HepG2 (cell line): Measurements from ENCODE around the gene CSRNP3.

Experiments
- AFF4 ChIP-seq: sonication (generic); formaldehyde crosslinking; IDR thresholded peaks from 2 replicates; pipeline ENCODE4 v1.4.0; 2020; ENCODE audit warnings: missing genetic modification reagents
- CEBPB ChIP-seq: IDR thresholded peaks from 2 replicates; pipeline ENCODE4 v1.6.1; 2011; ENCODE audit warnings: low read depth, low read length, improper control_type of control experiment, borderline replicate concordance
- CEBPG ChIP-seq: IDR thresholded peaks from 2 replicates; pipeline ENCODE4 v1.6.1; 2016
- CEBPZ ChIP-seq: IDR thresholded peaks from 2 replicates; pipeline ENCODE4 v1.6.1; 2012; ENCODE audit warnings: low read length, improper control_type of control experiment
- CTCF ChIP-seq: sonication (generic); formaldehyde crosslinking; IDR thresholded peaks from 2 replicates; pipeline ENCODE4 v1.5.0; 2020; ENCODE audit warnings: mild to moderate bottlenecking, missing genetic modification reagents, moderate library complexity
- HNRNPUL1 ChIP-seq: fragments of 200-400 bp; formaldehyde crosslinking; IDR thresholded peaks from 2 replicates; pipeline ENCODE4 v1.6.1; 2017; ENCODE audit warnings: low read depth, mild to moderate bottlenecking, low read length, moderate library complexity
- MAFK ChIP-seq, 2 experiments: IDR thresholded peaks in 1 of 2; conservative IDR thresholded peaks in 1 of 2; 2 replicates each; pipeline ENCODE4 v1.6.1; 2011; ENCODE audit warnings: improper control_type of control experiment in 2 of 2, low read length in 2 of 2
- RXRA ChIP-seq: sonication (generic); formaldehyde crosslinking; IDR thresholded peaks from 2 replicates; pipeline ENCODE4 v1.5.1; 2020; ENCODE audit warnings: missing genetic modification reagents
- SMC3 ChIP-seq: IDR thresholded peaks from 2 replicates; pipeline ENCODE4 v1.6.1; 2011; ENCODE audit warnings: low read length, improper control_type of control experiment
- ZBTB8A ChIP-seq: sonication (generic); formaldehyde crosslinking; IDR thresholded peaks from 2 replicates; pipeline ENCODE4 v1.4.0; 2020; ENCODE audit warnings: mild to moderate bottlenecking, low read depth, missing genetic modification reagents, borderline replicate concordance
- ZNF264 ChIP-seq: sonication (generic); formaldehyde crosslinking; IDR thresholded peaks from 2 replicates; pipeline ENCODE4 v1.4.0; 2020; ENCODE audit warnings: missing genetic modification reagents
- ZNF382 ChIP-seq: sonication (generic); formaldehyde crosslinking; IDR thresholded peaks from 2 replicates; pipeline ENCODE4 v1.5.0; 2020; ENCODE audit warnings: missing genetic modification reagents, mild to moderate bottlenecking, borderline replicate concordance
- ZNF710 ChIP-seq: sonication (generic); formaldehyde crosslinking; IDR thresholded peaks from 2 replicates; pipeline ENCODE4 v1.5.0; 2020; ENCODE audit warnings: mild to moderate bottlenecking, missing genetic modification reagents, borderline replicate concordance

GRCh38 chr2:165470361-165470760 is 863 bp downstream of the CSRNP3 start:
- TF ChIP-seq ZNF710 (CRISPR knock-in tag) (no peak), CTCF (CRISPR knock-in tag) (no peak), ZNF382 (CRISPR knock-in tag) (no peak), MAFK (conservative IDR thresholded peaks at IDR 0.05 in 1 of 2, IDR thresholded peaks at IDR 0.05 in 1 of 2; ENCODE audit: low read length in 2 of 2) (no peak), ZNF264 (CRISPR knock-in tag) (no peak), RXRA (no peak), ZBTB8A (CRISPR knock-in tag) (no peak), CEBPB (no peak), HNRNPUL1 (no peak), SMC3 (no peak), CEBPZ (no peak), CEBPG (no peak), AFF4 (CRISPR knock-in tag) (no peak)
